NCI-H1105 treated with DMSO at 0.1 percent for 48 hours (cell line): Measurements from ENCODE around the gene RHPN2.
"Not testable (repeated sequence)": the region's sequence is repeated elsewhere in the genome, so short reads cannot be mapped to it uniquely, and the experiment has no call there.

Source experiments
- DNase-seq: peaks from one replicate; lab custom pipeline; 2025; lab: John Stamatoyannopoulos, UW

RHPN2 gene

DNA sequence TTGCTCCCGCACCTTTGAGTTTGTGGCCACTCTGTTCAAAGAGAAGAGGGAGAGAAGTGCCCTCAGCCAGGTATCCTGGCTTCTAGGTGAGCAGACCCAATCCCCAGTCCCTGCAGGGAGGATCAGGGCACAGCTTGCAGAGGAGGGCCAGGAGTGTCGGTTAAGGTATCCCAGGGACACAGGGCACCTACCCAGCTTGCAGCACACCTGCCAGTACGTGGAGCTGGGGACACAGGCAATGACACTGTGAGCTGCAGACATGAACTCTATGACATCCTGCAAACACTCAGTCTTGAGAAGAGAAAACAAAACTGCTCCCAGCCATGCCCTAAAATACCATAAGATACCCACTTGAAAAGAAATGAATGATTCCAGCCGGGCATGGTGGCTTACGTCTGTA, 38.1 kb downstream of the RHPN2 start:
- DNase-seq = not testable (repeated sequence)

- not testable (repeated sequence) for DNase-seq
These were observed 39.0 kb downstream of the RHPN2 start for GRCh38 chr19:33025468-33026238.

- DNase-seq = no peak
These were observed 40.3 kb downstream of the RHPN2 start for GRCh38 chr19:33024398-33024797.

DNA sequence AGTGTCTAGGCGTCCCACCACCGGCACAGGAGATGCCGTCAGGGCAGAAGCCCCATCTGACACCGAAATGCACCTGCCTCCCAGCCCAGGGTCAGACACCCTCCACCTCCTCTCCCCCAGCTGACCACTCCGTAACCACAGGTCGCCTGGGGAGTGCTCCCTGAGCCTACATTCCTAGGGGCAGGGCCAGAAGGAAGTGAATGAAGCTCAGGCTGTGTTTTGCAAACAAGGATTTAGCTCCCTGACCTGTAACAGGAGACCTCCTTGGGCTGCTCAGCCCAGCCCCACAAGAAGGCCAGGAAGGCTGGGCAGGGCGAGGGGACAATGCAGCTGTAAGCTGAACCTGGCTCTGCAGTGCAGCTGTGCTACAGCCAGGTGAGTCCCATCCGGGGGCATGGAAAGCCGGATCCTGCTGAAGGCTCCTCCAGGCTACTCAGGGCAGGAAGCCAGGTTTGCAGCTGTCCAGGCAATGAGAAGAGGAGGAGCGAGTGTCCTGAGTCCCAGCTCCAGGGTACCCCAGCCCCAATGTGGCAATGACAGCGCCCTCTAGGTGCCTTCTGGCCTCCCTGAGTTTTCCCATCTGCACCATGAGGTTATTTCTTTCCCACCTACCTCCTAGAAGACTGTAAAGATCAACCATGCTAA, 42.1 kb downstream of the RHPN2 start:
- no peak for DNase-seq

GRCh38 chr19:33010891-33011290, 53.8 kb downstream of the RHPN2 start:
- not testable (repeated sequence) for DNase-seq

DNA sequence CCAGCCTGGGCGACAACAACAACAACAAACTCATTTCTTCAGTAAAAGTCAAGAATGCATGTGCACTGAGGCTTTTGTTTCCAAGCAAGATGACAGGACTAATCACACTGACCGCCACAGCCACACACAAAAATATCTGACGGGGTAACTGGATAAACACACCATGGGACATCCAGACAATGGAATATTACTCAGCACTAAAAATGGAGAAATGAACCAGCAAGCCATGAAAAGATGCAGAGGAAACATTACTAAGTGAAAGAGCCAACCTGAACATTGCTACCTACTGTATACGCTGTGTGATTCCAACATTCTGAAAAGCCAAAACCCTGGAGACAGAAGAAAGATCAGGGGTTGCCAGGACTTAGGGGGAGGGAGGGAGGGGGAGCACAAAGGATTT, 56.0 kb downstream of the RHPN2 start:
- DNase-seq = no peak

GRCh38 chr19:33005440-33005839, 59.2 kb downstream of the RHPN2 start:
- DNase-seq = peak; percentile 42

GRCh38 chr19:33003424-33004024, 61.2 kb downstream of the RHPN2 start:
- DNase-seq = not testable (repeated sequence)

DNA sequence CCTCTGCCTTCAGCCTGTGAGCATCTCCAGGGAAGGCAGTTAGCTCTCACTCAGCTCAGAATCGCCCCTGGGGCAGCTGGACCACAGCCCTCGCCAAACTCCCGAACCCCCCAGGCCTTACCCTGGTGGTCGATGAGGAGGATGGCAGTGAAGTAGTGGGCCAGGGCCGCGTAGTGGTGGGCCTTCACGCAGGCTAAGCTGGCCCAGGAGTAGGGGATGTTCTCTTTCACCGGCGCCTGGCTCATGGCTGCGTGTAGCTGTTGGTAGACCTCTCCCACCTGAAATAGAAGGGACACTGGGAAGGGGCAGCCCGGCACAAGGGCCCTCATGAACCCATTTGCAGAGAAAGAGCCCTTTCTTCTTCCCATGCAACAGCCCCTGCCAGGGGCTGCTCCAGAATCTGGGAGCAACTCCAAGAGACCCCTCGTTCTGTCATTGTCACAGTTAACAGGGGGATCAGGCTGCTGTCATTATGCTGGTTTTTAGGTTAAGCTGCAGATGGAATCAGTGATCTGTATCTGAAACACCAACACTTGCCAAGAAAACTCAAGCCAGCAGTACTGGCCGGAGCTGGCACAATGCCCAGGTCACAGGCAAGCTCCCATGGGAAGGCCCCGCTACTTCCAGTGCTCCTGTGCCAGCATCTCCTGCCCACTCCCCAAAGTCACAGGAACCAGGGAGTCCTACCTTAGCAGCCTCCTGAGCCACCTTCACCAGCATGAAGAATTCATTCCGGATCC, 62.4 kb downstream of the RHPN2 start:
- DNase-seq = peak; percentile 30

- DNase-seq = no peak
These were observed 63.8 kb downstream of the RHPN2 start for GRCh38 chr19:33000910-33001309.

GRCh38 chr19:33000510-33000909, 64.2 kb downstream of the RHPN2 start:
- DNase-seq = no peak

- DNase-seq = no peak
These were observed 66.0 kb downstream of the RHPN2 start for GRCh38 chr19:32998722-32999121.

GRCh38 chr19:32997716-32998355, 66.9 kb downstream of the RHPN2 start:
- no peak for DNase-seq

DNA sequence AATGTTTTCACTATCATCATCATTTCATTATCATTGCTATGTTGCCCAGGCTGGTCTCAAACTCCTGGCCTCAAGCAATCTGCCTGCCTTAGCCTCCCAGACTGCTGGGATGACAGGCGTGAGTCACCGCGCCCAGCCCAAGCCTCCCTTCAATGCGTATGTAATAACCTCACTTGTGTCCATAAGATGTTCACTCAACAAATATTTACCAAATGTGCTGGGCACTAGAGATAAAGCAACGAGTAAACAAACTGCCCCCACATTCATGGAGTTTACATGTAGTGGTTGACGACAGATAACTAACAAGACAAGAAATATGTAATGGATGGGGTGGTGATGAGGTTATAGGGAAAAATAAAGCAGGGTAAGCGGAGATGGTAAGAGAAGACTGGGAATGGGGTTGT, 67.6 kb downstream of the RHPN2 start:
- not testable (repeated sequence) for DNase-seq

GRCh38 chr19:32995966-32996365, 68.7 kb downstream of the RHPN2 start:
- DNase-seq = not testable (repeated sequence)

DNA sequence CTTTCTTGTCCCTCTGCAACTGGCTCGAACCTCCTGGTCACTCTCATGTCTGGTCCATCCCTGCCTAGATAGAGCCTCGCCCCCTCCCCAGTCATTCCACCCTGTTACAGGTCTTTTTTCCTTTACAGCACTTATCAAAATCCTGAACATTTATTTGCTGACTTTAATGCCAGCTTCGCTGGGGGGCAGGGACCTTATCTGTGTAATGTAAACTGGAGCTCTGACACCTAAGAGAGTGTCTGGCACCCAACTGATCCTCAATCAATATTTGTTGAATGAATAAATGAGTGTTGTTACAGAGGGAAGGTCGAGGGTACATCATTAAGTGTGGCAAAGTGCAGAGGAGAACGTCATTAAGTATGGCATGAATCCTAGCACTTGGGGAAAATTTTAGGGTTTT, 76.0 kb downstream of the RHPN2 start:
- no peak for DNase-seq

GRCh38 chr19:32988254-32988653, 76.4 kb downstream of the RHPN2 start:
- DNase-seq = not testable (repeated sequence)

DNA sequence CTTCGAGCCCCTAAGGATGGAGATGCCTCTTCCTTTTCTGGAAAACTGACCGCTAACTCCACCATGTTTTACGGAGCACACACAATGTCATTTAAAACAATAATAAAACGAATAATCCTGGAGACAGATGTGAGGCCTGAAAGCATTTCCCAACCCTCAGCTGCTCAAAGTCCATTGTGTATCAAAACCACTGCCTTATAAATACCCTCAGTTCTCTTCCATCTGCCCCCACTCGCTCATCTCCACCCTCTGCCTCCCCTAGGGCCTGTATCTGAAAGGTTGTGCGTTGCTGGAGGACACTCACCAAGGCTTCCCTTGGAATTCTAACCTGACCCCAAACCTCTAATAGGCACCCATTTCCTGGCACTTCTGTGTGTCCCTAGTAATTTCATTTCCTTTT, 82.2 kb downstream of the RHPN2 start:
- DNase-seq = not testable (repeated sequence)

DNA sequence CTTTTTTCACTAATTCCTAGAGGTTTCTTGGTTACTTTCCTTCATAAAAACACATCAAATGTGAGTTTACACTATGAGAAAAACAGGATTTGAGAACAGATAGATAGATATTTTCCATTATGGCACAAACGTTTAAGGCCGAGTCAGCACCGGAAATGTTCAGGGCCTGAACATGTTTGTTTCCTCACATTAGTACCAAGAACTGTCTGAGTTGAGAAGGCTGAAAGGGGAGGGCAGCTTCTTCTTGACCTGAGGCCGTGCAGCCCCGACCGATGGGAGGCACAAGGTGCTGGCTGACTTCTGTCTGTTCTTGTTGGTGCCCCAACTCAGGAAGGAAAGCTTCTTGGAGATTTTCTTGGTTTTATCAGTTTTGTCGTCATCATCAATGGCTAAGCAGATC, 84.9 kb downstream of the RHPN2 start:
- not testable (repeated sequence) for DNase-seq

GRCh38 chr19:32977813-32978212, 86.9 kb downstream of the RHPN2 start:
- DNase-seq = not testable (repeated sequence)

DNA sequence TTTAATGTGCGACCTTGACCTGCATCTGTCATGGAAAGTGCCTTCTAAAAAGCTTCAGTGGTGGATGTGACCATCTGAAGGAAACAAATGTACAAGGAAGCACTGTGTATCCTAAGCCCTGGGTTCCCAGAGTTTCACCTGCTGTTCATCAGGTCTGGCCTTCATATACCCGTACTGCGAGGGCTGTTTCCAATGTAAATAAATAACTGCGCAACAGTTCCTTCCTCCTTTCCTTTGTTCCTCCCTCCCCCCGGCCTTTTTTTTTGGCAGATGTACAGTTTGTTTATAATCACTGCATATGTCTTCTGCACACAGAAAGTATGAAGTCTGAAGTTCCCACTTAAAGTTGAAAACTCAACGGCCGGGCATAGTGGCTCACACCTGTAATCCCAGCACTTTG, 87.4 kb downstream of the RHPN2 start:
- DNase-seq = no peak

DNA sequence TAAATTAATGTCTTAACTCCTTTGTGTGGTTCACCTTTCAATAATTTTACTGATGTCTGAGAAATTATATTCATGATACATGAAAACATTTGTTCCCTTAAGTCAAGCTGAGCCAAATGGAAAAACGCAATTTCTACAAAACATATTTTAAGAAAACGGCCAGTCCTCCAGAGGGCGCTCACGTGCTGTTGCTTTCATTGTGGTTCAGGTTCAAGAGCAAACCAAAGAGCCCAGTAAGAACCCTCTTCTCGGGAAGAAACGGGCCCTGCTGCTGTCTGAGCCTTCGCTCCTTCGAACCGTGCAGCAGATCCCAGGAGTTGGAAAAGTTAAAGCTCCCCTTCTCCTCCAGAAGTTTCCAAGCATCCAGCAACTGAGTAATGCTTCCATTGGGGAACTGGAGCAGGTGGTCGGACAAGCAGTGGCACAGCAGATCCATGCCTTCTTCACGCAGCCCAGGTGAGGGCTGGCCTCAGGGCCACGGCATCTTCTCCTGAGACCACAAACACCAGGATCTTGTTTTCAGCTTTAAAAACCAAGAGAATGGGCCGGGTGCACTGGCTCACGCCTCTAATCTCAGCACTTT, 88.4 kb downstream of the RHPN2 start:
- DNase-seq = peak; percentile 58
